GM23248 (cell line): ENCODE measurements around the gene FADS1.

ENCODE experiments used
- EZH2 ChIP-seq: fragments of 200-600 bp; sonication (generic); IDR thresholded peaks from 2 replicates; pipeline ENCODE4 v1.6.1; 2018; ENCODE audit warnings: antibody characterized with exemption, mild to moderate bottlenecking; ENCODE audit not compliant: insufficient read depth, poor library complexity, severe bottlenecking
- EZH2phosphoT487 ChIP-seq: fragments of 200-600 bp; sonication (generic); IDR thresholded peaks from 2 replicates; pipeline ENCODE4 v1.6.1; 2018; ENCODE audit warnings: antibody characterized with exemption, moderate library complexity, mild to moderate bottlenecking, low read depth; ENCODE audit not compliant: insufficient read depth

GRCh38 chr11:61778357-61778886 is 38.4 kb downstream of the FADS1 start:
- TF ChIP-seq EZH2 (no peak), EZH2phosphoT487 (no peak)
